NCI-H345 treated with DMSO at 0.1 percent for 48 hours (cell line): ENCODE results near the gene TACC2.

Experiments used
- DNase-seq: peaks from one replicate; lab custom pipeline; 2025; ENCODE audit not compliant: unreplicated experiment; lab: John Stamatoyannopoulos, UW

Gene TACC2

GRCh38 chr10:122267849-122268737 lies 279.1 kb downstream of the TACC2 start:
- peak; percentile 7 for DNase-seq

GRCh38 chr10:122269059-122269687 lies 280.2 kb downstream of the TACC2 start:
- DNase-seq, result no peak

GRCh38 chr10:122271076-122271475 lies 282.1 kb downstream of the TACC2 start, which contains the start of gene BTBD16:
TSS of gene BTBD16 (plus strand) at chr10:122271296. CDS start at chr10:122275082, 3,786 bp downstream.
- DNase-seq, result no peak

DNA sequence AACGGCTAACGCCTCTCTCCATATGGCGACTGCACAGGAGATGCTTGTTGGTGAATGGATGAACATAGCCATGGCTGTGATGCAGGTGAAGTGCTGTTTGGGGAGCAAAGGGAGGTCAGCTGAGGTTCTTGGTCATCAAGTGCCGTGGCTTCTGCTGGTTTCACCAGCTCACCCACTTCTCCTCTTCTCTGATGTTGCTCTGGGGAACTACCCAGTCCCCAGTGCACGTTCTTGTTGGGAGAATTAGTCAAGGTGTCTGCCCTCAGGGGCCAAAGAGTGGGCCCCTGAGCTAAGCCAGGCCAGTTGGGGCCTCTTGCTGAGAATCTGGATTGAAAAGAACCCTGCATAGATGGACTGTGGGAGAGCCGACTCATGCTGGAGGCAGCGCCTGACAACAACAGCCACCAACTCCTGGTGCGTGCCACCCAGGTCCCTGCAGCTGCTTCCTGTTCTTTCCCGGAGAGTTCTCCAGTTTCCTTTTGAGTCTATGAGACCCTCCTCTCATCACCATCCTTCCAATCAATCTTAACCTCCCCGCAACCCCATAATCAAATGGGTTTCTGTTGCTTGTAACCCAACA lies 285.1 kb downstream of the TACC2 start:
- DNase-seq, result no peak

DNA sequence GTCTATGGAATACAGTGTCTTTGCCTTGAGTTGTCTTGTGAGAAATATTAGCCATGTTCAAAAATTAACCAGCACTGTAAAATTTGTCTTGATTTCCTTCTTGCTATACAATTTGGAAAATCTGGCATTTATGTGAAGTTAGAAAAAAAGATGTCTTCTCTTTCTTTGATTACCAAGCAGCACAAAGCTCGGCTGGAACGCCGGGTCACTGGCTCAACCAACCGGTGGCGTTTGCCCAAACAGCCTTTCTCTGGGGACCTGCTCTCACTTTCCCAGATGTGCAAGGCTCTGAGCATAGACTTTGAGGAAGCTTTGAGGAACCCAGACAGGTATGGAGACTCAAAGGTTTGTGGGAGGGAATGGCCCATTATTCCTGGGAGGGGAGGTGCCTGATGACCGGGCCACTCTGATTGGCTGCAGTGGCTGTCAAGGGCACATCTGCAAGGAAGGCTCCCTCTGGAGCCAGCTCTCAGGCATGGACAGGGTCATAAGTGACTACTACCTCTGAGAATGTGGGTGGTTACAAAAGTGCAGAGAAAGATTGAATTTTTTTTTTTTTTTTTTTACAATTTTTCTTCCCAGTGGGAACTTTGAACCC lies 287.7 kb downstream of the TACC2 start:
- DNase-seq, result no peak

DNA sequence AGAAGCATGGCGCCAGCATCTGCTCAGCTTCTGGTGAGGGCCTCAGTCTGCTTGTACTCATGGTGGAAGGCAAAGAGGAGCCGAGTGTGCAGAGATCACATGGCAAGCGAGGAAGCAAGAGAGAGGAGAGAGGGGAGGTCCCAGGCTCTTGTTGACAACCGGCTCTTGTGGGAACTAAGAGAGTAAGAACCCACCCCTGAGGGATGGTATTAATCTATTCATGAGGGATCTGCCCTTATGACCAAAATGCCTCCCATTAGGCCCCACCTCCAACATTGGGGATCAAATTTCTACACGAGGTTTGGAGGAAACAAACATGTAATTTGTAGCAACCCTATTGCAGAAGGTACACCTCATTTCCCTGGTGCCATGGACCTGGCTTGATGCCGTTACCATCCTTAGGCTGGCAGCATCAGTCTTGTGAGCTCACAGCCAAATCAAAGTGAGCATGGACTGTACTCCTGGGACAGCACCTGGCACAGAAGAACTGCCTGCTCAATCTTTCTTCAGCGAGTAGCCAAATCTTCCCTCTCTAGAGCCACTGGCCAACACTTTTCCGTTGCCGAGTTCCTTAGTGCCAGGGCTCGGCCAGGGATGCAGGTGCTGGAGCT lies 288.7 kb downstream of the TACC2 start:
- no peak for DNase-seq

- DNase-seq, result no peak
Measured at GRCh38 chr10:122279725-122280141, 290.8 kb downstream of the TACC2 start.

DNA sequence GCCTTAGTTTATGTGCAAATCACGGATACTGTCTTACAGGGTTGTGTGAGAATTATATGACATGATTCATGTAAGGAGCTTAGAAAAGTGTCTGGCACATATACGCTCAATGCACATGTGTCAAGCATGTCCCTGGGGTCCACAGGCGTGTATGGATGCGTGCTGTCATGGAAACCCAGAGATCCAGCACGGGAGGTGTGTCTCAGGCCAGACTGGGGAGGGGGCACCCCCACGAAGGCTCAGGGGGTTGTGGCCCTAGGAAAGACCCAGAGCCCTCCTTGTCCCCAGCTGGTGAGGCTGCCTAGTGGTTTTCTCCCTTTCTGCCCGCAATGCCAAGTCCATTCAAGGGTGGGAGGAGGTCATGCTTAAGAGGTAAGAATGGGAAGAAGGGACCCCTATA lies 291.2 kb downstream of the TACC2 start:
- no peak for DNase-seq

- DNase-seq, result no peak
Measured at GRCh38 chr10:122281018-122281626, 292.2 kb downstream of the TACC2 start.

DNA sequence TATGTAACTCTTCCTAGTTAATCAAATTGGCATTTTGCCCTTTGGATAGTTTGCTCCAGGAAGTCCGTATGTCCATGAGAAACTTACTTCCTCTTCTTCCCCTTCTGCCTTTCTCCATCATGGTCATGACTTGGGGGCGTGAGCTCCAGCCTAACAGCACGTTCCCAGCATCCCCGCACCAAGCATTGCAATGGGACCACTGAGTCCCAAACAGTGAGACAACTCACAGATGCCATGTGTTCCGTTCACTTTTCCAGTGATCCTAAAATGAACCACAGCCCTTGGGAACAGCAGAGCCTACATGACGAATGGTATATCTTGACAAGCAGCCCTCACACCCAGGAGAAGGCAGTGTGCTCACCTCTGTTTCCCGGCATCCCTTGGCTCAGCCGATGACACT lies 292.8 kb downstream of the TACC2 start:
- no peak for DNase-seq

DNA sequence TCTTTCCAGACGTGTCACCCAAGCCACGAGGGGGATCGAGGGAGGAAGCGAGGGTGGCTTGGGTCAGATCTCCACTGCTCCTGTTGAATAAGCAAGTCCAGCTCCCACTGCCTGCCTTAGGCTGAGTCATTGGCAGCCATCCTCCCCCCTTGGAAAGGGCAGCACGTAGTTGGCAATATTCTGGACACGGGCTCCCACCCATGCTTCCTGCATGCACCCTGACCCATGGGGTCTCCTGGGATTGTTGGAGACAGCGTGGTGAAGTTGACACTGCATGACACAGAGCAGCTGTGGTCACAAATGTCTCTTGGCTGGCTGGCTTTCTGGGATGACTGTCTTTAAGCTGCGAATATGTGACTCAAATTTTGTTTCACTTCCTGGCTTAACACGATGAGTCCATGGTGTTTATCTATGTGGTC lies 293.3 kb downstream of the TACC2 start:
- DNase-seq, result no peak

GRCh38 chr10:122282909-122283308 lies 293.9 kb downstream of the TACC2 start:
- DNase-seq, result no peak

DNA sequence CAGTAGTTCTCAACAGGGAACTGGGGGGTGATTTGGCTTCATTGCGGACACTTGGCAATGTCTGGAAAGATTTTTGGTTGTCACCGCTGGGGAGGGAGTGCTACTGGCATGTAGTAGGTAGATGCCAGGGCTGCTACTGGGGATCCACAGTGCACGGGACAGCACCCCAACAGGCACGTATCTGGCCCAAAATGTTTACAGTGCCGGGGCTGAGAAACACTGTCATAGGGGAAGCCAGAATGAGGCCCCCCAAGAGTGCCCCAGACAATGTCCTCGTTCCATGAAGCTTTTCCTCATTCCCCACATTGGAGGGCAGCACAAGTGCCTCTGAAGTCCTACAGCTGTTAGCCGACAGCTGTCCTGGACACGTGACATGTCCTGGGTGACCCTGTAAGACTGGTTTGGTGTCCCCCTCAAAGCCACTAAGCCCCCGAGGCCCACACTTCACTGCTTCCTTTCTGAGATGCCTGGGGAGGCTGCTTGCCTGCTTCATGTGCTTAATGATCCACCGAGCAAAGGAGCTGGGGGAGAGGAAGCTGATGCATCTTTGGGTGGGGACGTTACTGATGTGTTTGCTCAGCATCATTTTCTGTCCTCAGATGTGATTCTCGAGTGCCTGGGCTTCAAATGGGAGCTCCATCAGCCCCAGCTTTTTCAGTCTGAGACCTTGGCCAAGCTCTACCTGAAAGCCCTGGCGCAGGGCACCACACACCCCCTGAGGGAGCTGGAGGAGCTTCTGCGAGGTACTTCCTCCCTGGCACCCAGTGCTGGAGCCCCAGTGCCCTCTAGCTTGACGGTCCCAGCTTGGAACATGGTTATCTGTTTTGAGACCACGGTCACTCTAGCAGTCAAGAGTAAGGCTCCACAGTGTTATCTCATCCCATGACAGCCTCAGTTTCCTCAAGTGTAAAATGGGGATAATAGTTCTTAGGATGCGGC lies 296.8 kb downstream of the TACC2 start:
- no peak for DNase-seq

DNA sequence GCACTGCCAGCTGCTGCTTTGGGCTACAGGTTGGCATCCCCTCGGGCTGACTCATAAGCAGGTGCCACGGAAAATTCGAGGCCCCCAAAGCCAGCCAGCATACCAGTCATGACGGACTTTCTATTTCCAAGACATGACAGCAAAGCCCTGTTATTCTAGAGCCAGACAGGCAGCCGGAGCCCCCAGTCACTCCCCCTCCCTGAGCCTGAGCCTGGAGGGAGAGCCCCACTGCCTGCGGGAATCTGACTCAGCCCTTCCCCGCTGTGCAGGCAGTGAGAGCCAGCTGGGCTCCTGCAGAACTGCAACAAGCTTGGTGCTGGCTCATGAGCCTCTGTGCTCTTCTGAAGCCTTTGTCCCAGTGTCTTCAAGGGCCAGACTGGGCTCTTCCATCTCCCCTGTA lies 297.9 kb downstream of the TACC2 start:
- DNase-seq, result no peak

- DNase-seq, result no peak
Measured at GRCh38 chr10:122287570-122287969, 298.6 kb downstream of the TACC2 start.

- DNase-seq, result no peak
Measured at GRCh38 chr10:122288262-122288661, 299.3 kb downstream of the TACC2 start.

GRCh38 chr10:122288917-122289316 lies 300.0 kb downstream of the TACC2 start:
- DNase-seq, result no peak

- no peak for DNase-seq
Measured at GRCh38 chr10:122290334-122290733, 301.4 kb downstream of the TACC2 start.

DNA sequence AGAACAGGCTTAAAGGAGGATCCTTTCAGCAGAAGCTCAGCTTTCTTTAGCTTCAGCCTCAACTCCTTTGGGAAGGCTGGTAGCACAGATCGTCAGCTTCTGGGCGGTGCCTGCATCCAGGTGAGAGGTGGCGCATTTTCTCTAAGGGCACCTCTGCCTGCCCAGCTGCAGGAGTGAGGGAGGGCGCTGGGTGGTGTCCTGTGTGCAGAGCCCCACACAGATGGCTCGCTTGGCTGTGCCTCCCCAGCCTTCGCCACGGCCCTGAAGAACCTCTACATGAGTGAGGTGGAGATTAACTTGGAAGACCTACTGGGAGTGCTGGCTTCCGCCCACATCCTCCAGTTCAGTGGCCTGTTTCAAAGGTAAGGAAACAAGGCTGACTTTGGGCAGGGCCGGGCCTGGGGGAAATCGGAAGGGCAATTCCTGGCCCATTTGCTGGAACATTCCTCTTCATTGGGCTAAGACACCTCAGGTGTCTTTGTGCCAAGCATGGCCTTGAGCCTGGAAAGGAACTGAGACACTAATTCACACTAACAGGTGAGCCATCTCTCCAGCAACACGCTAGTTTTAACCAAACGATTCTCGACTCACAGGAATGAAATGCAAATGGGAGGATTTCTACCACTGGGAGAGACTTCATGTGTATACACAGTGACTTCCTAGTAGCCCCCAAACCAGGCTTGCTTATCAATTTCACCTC lies 302.0 kb downstream of the TACC2 start:
- no peak for DNase-seq
